ENCODE measurements around the gene PHF21A.

The PHF21A gene

DNA sequence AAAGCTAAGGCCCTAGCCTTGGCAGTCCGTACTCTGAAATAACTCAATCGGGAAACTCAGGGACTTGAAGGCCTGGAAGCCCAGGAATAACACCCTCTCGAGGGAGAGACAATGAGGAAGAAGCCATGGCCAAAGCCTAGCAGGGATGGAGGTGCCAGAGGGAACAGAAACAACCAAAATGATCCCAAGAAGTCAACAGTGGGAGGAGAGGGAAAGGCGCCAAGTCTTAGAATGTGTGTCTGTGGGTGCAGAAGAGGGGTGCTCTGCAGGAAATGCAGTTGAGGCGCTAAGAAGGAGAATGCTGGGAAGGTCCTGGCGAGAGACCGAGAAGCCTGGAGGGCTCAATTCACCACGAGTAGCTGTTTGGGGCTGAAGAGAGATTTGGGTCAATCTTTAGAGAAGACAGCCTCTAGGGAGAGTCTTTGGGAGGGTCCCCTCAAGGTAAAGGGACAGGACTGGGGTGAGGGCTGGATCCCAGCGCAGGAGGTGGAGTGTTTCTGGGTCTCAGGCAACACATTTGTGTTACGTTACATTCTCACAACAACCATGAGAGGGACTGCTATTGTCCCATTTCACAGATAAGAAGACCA, 236.6 kb downstream of the PHF21A start:
- DNase-seq (ENCODE audit: low spot score): no peak

Measured in COLO829 (cell line).